Hepatic stellate cell (primary cell): ENCODE results near the gene CLEC16A.
"Not testable (repeated sequence)": the region's sequence is repeated elsewhere in the genome, so short reads cannot be mapped to it uniquely, and the experiment has no call there.

Source experiments
- DNase-seq: peaks from one replicate; pipeline ENCODE4 v3.0.0; 2011; ENCODE audit warnings: low spot score

Gene CLEC16A

DNA sequence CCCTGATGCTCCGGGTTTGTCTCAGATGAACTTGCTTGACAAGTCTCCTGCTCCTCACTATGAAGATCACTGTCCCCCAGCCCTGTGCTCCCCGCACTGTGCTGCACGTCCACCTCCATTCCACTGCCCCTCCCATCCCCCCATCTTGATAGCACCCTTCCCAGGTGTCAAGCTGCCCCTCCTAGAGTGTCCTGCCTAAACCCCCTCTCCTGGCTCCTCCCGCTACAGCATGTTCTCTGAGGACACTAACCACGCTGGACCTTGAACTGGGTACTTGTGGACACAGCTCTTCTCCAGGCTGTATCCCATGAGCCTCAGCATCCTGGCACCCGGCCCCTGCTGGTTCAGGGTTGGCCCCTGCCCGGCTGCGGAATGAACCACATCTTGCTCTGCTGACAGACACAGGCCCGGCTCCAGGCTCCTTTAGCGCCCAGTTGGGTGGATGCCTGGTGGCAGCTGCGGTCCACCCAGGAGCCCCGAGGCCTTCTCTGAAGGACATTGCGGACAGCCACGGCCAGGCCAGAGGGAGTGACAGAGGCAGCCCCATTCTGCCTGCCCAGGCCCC, 20.6 kb upstream of the CLEC16A start:
- DNase-seq: no peak

- DNase-seq: not testable (repeated sequence)
Observed at GRCh38 chr16:10925285-10925684, 19.1 kb upstream of the CLEC16A start.

DNA sequence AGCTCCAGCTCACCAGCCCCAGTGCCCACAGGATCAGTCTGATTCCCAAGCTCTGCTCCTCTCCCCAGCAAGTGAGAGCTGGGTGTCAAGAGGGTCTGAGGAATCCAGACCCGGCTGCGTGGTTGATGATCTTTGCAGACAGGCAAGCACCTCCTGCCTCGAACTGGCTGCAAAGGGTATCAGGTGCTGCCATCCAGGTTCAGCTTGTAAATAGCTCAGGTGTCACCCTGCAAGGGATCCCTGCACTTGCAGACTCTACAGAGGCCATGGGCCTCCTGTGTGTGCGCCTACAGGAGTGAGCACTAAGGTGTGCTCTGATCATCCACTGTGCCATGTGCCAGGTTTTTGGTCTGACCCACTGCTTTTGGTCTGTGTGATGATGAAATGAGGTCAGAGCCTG, 18.3 kb upstream of the CLEC16A start:
- no peak for DNase-seq

GRCh38 chr16:10926867-10927266, 17.5 kb upstream of the CLEC16A start:
- DNase-seq: no peak

- no peak for DNase-seq
Observed at GRCh38 chr16:10927497-10928112, 16.8 kb upstream of the CLEC16A start.

DNA sequence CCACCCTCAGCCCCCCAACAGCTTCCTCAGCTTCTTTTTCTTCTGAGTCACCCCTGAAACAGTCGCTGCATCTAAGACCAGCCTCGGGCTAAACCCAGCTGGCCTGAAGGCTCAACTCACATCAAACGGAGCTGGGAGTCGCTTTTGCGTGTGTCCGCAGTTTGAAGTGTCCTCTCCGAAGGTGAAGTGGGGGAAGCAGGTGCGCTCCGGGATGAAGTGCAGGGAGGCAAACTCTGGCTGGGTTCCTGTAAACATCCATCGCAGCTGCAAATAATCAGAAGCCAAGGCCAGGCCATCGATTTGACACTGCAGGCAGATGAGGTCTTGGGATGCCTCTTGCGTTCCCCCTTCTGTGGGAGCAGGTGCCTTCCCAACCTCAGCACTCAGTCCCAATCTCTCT, 15.3 kb upstream of the CLEC16A start:
- not testable (repeated sequence) for DNase-seq

- DNase-seq: no peak
Observed at GRCh38 chr16:10929853-10930754, 14.3 kb upstream of the CLEC16A start.

GRCh38 chr16:10930755-10931093, 13.6 kb upstream of the CLEC16A start:
- DNase-seq: no peak

GRCh38 chr16:10931134-10931533, 13.2 kb upstream of the CLEC16A start:
- no peak for DNase-seq

GRCh38 chr16:10931977-10932632, 12.3 kb upstream of the CLEC16A start:
- no peak for DNase-seq

GRCh38 chr16:10932959-10933710, 11.2 kb upstream of the CLEC16A start:
- DNase-seq: no peak

GRCh38 chr16:10933865-10934264, 10.5 kb upstream of the CLEC16A start:
- no peak for DNase-seq

- no peak for DNase-seq
Observed at GRCh38 chr16:10934325-10935107, 9.8 kb upstream of the CLEC16A start.

DNA sequence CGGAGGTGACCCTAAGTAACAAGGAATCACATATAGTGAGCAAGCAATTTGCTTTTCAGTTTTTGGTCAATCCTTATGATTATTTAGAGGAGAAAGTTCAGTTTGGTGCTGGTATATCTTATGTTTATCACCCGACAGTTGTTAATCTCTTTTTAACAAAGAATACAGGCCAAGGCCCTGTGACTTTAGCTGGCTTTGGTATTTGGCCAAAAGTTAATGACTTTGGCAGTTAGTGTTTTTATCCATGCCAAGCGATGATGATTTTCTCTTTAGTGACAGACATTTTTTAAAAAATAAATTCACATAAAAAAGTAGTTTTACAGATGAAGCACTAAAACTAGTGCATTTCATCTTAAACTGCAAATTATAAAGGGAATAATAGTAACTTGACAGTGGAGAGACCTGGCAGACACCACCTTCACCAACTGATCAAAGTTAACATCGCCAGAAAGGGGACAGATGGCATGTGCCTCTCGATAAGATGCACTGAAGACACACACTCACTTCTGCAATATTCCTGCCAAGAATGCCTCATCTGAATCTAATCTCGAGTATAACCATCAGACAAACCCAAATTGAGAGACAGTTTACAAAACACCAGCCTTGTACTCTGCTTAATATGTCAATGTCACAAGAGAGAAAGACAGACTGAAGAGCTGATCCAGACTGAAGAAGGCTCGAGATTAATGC, 9.0 kb upstream of the CLEC16A start:
- no peak for DNase-seq

DNA sequence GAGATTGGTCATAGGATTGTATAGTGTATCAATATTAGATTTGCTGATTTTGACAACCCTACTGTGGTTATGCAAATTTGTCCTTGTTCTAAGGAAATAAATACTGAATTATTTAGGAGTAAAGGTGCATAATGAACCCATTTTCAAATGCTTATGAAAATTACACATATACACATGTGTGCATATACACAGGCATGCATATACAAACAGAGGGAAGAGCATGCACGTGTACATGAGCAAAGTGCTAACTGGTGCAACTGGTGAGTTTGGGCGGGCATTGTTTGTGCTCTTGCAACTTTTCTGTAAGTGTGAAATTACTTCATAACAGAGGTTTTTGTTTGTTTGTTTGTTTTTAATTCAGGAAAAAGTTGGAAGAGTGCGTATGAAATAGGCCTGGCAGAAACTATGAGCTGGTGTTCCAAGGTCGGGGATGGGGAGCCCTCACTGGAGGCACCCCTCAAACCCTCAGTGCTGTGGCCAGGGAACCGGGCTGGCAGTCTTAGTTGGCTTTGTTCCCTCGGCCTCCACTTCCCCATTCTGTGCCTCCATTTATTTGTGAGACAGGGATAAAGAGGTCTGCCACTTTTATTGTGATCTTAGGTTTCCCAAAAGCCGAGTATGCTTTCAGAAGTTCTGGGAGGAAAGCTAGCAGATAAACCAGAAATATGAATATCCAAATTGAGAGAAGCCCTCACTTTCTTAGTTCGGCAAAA, 7.9 kb upstream of the CLEC16A start:
- no peak for DNase-seq

- no peak for DNase-seq
Observed at GRCh38 chr16:10937068-10937859, 7.1 kb upstream of the CLEC16A start.

GRCh38 chr16:10938321-10938720, 6.0 kb upstream of the CLEC16A start:
- DNase-seq: no peak

DNA sequence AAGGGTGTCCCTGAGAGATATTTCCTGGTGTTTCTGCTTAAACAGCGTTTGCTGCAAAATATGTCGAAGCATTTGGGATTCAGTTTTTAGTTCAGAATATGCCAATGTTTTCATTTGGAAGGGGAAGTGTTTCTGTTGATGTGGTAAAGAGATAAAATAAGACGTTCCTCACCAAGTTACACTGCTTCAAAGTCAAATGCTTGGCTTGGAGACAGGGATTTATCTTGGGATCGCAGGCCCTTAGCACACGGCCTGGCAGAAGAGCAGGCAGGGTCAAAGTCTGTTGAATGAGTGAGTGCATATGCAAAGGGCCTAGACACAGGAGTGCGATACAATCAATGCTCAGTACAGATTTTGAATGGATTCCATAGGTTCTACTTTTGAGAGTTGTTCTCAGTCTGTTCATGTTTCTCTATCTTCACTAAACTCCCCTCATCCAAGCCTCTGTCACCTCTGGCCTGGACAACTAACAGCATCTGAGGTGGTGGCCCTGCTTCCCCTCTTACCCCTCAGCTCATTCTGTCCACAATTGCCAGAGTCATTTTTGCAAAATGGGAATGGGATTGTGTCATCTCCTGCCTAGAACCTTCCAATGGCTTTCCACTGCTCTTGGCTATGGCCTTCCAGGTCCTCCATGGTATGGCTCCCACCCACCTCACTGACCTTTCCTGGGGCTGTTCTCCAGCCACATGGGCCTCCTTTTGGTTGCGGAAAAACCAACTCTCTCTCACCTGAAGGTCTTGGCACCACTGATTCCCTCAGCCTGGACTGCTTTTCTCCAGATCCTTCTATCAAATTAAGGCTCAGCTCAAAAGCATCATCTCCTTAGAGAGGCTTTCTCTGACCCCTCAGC, 5.3 kb upstream of the CLEC16A start:
- DNase-seq: no peak
